OCI-LY1 (cell line): ENCODE data around the gene PICALM.

Experiments used
- H2AFZ ChIP-seq: fragments of 200-600 bp; sonication (generic), shearing (Covaris generic); 2 replicates; pipeline ENCODE4 v1.6.0; 2014; ENCODE audit warnings: antibody characterized with exemption, mild to moderate bottlenecking, low read length
- H3F3A ChIP-seq: fragments of 200-600 bp; sonication (generic), shearing (Covaris generic); 2 replicates; pipeline ENCODE4 v1.6.0; 2014; ENCODE audit warnings: mild to moderate bottlenecking, antibody characterized with exemption, low read length, moderate library complexity; ENCODE audit not compliant: insufficient read depth
- H3K27ac ChIP-seq: fragments of 200-600 bp; sonication (generic); 2 replicates; pipeline ENCODE4 v1.5.1; 2014; ENCODE audit warnings: low read length, mixed run types, mild to moderate bottlenecking, low read depth; ENCODE audit not compliant: poor library complexity, severe bottlenecking
- H3K27me3 ChIP-seq: fragments of 200-600 bp; sonication (generic); 2 replicates; pipeline ENCODE4 v1.6.0; 2014; ENCODE audit warnings: antibody characterized with exemption, mild to moderate bottlenecking, low read length, moderate library complexity; ENCODE audit not compliant: insufficient read depth
- H3K36me3 ChIP-seq: fragments of 200-600 bp; sonication (generic); 2 replicates; pipeline ENCODE4 v1.6.1; 2014; ENCODE audit warnings: mild to moderate bottlenecking, antibody characterized with exemption, low read length, moderate library complexity, mixed read lengths; ENCODE audit not compliant: insufficient read depth
- H3K4me1 ChIP-seq: fragments of 200-600 bp; sonication (generic); 2 replicates; pipeline ENCODE4 v1.5.1; 2014; ENCODE audit warnings: mild to moderate bottlenecking, low read length, moderate library complexity; ENCODE audit not compliant: insufficient read depth, severe bottlenecking
- H3K4me2 ChIP-seq: fragments of 200-600 bp; sonication (generic), shearing (Covaris generic); 2 replicates; pipeline ENCODE4 v1.6.1; 2014; ENCODE audit warnings: low read length
- H3K4me3 ChIP-seq: fragments of 200-600 bp; sonication (generic); 2 replicates; pipeline ENCODE4 v1.5.1; 2014; ENCODE audit warnings: low read length, low read depth, mild to moderate bottlenecking, mixed read lengths; ENCODE audit not compliant: poor library complexity, severe bottlenecking
- H3K79me2 ChIP-seq: fragments of 200-600 bp; shearing (Covaris generic); 2 replicates; pipeline ENCODE4 v1.6.1; 2016; ENCODE audit warnings: mixed run types, low read length, mixed read lengths; ENCODE audit not compliant: insufficient read depth
- H3K9ac ChIP-seq: fragments of 200-600 bp; sonication (generic), shearing (Covaris generic); 2 replicates; pipeline ENCODE4 v1.6.1; 2014; ENCODE audit warnings: mild to moderate bottlenecking, low read length, mixed read lengths
- H3K9me2 ChIP-seq: fragments of 200-600 bp; sonication (generic), shearing (Covaris generic); 2 replicates; pipeline ENCODE4 v1.6.1; 2014; ENCODE audit warnings: low read depth, mild to moderate bottlenecking, low read length, mixed read lengths
- H3K9me3 ChIP-seq: fragments of 200-600 bp; shearing (Covaris generic); 2 replicates; pipeline ENCODE4 v1.6.1; 2014; ENCODE audit warnings: low read length, mixed read lengths
- H4K20me1 ChIP-seq: fragments of 200-600 bp; sonication (generic), shearing (Covaris generic); 2 replicates; pipeline ENCODE4 v1.6.0; 2016; ENCODE audit warnings: mild to moderate bottlenecking, low read length; ENCODE audit not compliant: insufficient read depth
- EZH2 ChIP-seq: fragments of 200-600 bp; sonication (generic), shearing (Covaris generic); IDR thresholded peaks from 2 replicates; pipeline ENCODE4 v1.8.0; 2017; ENCODE audit warnings: borderline replicate concordance, mixed run types, mild to moderate bottlenecking, antibody characterized with exemption, low read length, moderate library complexity, mixed read lengths
- TF ChIP-seq, protein P1 (sequence below): fragments of 200-600 bp; sonication (generic), shearing (Covaris generic); IDR thresholded peaks from 2 replicates; pipeline ENCODE4 v1.5.1; 2017; ENCODE audit warnings: mild to moderate bottlenecking, antibody characterized with exemption, low read length, moderate library complexity, mixed read lengths

PICALM gene

DNA sequence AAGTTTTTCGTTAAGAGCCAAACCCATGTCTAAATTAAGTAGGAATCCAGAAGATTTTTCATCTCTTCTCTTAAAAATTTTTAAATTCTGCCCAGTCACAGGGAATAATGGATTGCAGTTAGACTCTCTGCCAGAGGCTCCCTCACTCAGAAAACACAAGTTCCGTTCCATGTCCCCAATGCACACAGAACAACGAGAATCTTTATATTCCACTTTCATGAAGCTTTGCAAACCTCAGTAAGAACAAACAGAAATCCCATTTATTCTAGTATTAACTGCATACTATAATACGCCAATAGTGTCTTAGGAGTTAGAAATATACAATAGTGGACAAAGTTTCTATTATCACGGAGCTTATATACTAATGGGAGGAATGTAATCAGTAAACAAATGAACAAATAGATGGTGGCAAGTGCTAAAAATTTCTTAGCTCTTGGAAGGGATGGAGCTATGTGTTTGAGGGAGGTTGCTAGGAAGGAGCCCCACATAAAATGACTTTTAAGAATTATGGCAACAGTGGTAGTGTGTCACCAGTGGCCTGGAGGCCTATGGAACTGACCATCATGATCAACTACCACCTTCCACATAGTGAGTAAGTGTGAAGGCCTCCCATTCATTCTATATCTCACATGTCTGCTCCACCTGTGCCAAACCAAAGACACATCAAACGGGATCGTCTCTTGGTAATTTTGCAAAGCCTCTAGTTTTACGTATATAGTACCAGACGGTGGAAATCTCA is 24.9 kb downstream of the PICALM start:
- H3K27ac ChIP-seq, result peak overlapping the region; percentile 59
- peak overlapping the region; percentile 39 for H3K4me2 ChIP-seq
- H4K20me1 ChIP-seq, result no peaks in the 10 kb centered on the region
- H3K9me2 ChIP-seq, result no peaks in the 10 kb centered on the region
- no peaks in the 10 kb centered on the region for H3K27me3 ChIP-seq
- TF ChIP-seq, protein P1, sequence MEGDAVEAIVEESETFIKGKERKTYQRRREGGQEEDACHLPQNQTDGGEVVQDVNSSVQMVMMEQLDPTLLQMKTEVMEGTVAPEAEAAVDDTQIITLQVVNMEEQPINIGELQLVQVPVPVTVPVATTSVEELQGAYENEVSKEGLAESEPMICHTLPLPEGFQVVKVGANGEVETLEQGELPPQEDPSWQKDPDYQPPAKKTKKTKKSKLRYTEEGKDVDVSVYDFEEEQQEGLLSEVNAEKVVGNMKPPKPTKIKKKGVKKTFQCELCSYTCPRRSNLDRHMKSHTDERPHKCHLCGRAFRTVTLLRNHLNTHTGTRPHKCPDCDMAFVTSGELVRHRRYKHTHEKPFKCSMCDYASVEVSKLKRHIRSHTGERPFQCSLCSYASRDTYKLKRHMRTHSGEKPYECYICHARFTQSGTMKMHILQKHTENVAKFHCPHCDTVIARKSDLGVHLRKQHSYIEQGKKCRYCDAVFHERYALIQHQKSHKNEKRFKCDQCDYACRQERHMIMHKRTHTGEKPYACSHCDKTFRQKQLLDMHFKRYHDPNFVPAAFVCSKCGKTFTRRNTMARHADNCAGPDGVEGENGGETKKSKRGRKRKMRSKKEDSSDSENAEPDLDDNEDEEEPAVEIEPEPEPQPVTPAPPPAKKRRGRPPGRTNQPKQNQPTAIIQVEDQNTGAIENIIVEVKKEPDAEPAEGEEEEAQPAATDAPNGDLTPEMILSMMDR, result no peak
- no peak for TF ChIP-seq EZH2
- H3K4me1 ChIP-seq, result peaks cover 56% of the 10 kb centered on the region
- H3K9me3 ChIP-seq, result no peaks in the 10 kb centered on the region
- H3K9ac ChIP-seq, result peak overlapping the region; percentile 10; the same call in 1 of the 2 replicates
- no peak overlapping the region for H3K4me3 ChIP-seq
- 0 out of 2 replicates have a peak, but pooled peaks cover 3% of the 10 kb centered on the region for H3F3A ChIP-seq
- H2AFZ ChIP-seq, result no peak overlapping the region
- H3K36me3 ChIP-seq, result no peaks in the 10 kb centered on the region
- H3K79me2 ChIP-seq, result peaks cover 99% of the 10 kb centered on the region

DNA sequence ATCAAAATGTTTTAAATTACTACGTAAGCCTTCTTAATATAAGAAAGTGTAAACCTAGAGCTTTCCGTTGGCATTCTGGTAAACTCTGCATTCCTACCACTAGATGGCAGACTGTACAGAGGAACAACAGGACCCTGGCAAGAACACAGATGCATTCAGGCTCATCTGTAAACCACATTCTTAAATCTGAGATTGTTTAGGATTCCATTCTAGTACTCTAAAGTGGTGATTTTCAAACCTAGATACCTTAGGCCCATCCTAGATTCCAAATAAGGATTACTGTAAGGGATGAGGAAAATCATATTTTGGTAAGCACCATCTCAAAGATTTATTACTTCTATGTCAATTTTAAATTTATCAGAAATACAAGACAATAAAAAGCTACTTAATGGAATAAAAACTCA is 26.9 kb downstream of the PICALM start:
- Histone ChIP-seq H3F3A (0 out of 2 replicates have a peak, but pooled peaks cover 3% of the 10 kb centered on the region), H4K20me1 (no peaks in the 10 kb centered on the region), H3K4me1 (peaks cover 36% of the 10 kb centered on the region), H3K79me2 (peaks cover 93% of the 10 kb centered on the region), H2AFZ (no peak overlapping the region), H3K4me3 (no peak overlapping the region), H3K36me3 (no peaks in the 10 kb centered on the region), H3K9ac (no peak overlapping the region; the same call in 1 of the 2 replicates), H3K9me3 (no peaks in the 10 kb centered on the region), H3K27ac (no peak overlapping the region), H3K9me2 (no peaks in the 10 kb centered on the region), H3K27me3 (no peaks in the 10 kb centered on the region), H3K4me2 (peak overlapping the region; percentile 39; the same call in 1 of the 2 replicates)
- no peak for TF ChIP-seq EZH2
- TF ChIP-seq, protein P1, result peak; percentile 95

DNA sequence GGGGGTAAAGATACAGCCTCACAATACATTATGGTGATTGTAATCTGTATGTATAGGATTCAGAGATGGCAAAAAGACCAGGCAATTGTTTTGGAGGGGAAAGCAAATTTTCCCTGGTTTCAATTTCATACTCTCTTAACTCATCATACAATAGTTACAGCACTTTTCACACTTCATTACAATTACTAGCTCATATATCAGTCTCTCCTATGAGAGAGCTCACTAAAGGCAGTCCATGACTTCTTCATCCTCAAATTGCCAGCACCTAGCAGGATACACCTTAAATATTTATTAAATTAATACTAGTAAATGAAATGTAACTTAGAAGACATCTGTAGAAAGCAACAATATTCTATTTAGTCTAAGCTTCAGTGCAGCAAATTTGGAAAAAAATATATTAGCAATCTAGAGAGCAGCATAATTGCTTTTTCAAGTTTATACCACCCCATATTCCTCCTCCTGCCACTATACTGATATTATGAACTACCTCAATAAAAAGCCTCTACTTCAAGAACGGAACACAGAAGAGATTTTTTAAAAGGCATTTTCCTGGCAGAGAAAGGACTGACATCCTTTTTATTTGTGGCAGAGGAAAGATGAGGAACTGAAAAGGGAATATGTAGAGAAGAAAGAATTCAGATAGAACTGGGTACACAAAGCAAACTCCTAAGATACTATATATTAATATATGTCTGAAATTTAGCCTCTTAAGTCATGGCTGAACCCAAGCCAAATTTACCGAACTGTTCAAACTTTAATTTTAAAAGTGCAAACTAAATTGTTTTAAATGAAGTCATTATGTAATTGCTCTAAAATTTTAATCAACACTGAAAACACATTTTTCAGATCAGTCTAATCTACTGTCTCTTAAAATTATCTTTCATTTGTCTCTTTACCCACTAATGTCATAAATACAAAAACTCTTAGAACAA is 27.7 kb downstream of the PICALM start:
- H3K4me2 ChIP-seq, result peak overlapping the region; percentile 39; the same call in 1 of the 2 replicates
- no peaks in the 10 kb centered on the region for H3K9me3 ChIP-seq
- no peaks in the 10 kb centered on the region for H3K36me3 ChIP-seq
- no peak overlapping the region for H2AFZ ChIP-seq
- no peaks in the 10 kb centered on the region for H3K9me2 ChIP-seq
- H3F3A ChIP-seq, result 0 out of 2 replicates have a peak, but pooled peaks cover 3% of the 10 kb centered on the region
- H3K4me3 ChIP-seq, result no peak overlapping the region
- no peak overlapping the region for H3K27ac ChIP-seq
- H3K9ac ChIP-seq, result no peak overlapping the region; the same call in 1 of the 2 replicates
- peaks cover 35% of the 10 kb centered on the region for H3K4me1 ChIP-seq
- H3K79me2 ChIP-seq, result peaks cover 91% of the 10 kb centered on the region
- H3K27me3 ChIP-seq, result no peaks in the 10 kb centered on the region
- no peaks in the 10 kb centered on the region; the same call in 1 of the 2 replicates for H4K20me1 ChIP-seq
- TF ChIP-seq, protein P1, result no peak
- TF ChIP-seq EZH2, result no peak
